ENCODE results near the gene PTPRZ1.

Gene PTPRZ1

DNA sequence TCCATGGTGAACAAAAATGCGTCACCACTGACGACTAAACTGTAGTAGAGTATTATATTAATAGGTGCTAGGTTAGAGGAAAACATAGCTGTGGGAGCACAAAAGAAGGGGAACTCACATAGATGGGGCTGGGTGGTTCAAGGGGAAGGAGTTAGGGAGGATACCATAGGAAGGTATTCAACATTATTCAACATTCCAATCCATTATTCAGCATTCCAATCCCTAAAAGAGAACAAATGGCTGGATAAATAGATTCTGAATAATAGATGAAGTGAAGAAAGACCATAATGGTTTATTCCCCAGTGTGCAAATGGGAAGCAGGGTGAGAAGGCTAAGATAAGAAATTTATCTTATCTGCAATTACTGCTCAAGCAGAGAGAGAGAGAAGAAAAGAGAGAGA is 209.7 kb downstream of the PTPRZ1 start:
- H3K4me3 ChIP-seq (ENCODE audit: low read depth, low read length), result no peak overlapping the region
- TF ChIP-seq, protein P1, sequence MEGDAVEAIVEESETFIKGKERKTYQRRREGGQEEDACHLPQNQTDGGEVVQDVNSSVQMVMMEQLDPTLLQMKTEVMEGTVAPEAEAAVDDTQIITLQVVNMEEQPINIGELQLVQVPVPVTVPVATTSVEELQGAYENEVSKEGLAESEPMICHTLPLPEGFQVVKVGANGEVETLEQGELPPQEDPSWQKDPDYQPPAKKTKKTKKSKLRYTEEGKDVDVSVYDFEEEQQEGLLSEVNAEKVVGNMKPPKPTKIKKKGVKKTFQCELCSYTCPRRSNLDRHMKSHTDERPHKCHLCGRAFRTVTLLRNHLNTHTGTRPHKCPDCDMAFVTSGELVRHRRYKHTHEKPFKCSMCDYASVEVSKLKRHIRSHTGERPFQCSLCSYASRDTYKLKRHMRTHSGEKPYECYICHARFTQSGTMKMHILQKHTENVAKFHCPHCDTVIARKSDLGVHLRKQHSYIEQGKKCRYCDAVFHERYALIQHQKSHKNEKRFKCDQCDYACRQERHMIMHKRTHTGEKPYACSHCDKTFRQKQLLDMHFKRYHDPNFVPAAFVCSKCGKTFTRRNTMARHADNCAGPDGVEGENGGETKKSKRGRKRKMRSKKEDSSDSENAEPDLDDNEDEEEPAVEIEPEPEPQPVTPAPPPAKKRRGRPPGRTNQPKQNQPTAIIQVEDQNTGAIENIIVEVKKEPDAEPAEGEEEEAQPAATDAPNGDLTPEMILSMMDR (IDR thresholded peaks at IDR 0.05; ENCODE audit: low read depth, low read length, missing control alignments), result no peak
- no peak for DNase-seq (ENCODE audit: low read depth)

DNA sequence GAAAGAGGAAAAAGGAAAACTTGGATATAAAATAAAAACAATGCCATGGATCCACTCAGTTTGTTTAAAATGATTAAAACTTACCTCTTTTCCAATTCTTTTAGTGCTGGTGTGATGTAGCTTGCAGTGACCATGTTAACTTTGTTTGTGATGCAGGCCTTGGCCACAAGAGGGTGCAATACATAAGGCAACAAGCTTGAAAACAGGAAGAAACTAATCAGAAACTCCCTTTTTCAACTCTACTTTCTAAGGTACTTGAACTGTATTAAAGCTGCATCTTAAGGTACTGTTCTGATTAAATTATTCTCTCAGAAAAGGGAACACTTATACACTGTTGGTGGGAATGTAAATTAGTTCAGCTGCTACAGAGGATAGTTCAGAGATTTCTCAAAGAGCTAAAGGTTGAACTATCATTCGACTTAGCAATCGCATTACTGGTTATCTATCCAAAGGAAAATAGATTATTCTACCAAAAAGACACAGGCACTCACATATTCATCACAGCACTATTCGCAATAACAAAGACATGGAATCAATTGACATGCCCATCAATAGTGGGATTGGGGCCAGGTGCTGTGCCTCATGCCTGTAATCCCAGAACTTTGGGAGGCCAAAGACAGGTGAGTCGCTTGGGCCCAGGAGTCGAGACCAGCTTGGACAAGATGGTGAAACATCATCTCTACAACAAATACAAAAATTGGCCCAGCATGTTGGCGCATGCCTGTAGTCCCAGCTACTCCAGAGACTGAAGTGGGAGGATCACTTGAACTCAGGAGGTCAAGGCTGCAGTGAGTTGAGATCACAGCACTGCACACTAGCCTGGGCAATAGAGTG is 220.2 kb downstream of the PTPRZ1 start:
- H3K4me3 ChIP-seq (ENCODE audit: low read depth, low read length), result no peak overlapping the region
- peak; percentile 63 for DNase-seq (ENCODE audit: low read depth)
- TF ChIP-seq, protein P1 (IDR thresholded peaks at IDR 0.05; ENCODE audit: low read depth, low read length, missing control alignments), result peak; percentile 88

DNA sequence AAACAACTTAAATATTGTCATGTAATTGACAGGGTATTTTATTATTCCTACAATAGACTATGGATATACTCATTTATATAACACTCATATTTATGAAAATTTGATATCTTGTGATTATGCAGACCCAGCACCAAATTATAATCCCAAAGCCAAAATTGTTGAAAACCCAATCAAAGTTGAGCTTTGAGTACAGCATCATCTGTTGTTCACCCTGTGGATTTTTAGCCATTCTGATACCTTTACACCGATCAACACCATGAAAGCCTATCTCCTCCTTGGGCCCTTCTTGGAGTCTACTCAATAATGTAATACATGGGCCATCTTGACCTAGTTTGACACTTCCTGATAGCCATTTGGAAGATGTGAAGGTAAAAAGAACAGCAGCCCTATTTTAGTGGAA is 221.6 kb downstream of the PTPRZ1 start:
- TF ChIP-seq, protein P1 (IDR thresholded peaks at IDR 0.05; ENCODE audit: low read depth, low read length, missing control alignments), result no peak
- no peak overlapping the region for H3K4me3 ChIP-seq (ENCODE audit: low read depth, low read length)
- no peak for DNase-seq (ENCODE audit: low read depth)

DNA sequence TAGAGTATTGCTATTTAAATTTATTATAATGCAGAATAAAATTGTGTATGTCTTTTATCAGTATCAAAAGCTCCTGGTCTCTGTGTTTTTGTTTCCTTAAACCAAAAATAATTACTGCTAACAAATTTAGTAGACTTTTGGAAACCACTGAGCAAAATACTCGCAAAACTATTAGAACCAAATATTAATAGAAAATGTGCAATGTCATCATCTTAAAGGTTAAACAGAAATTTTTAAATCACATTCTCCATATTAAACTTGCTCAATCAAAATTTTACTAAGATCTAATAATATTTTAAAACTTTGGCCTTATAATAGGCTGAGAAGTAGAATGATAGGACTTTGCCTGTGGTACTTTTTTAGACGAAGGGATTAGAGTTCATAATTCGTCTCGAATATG is 222.7 kb downstream of the PTPRZ1 start:
- H3K4me3 ChIP-seq (ENCODE audit: low read depth, low read length), result no peak overlapping the region
- TF ChIP-seq, protein P1 (IDR thresholded peaks at IDR 0.05; ENCODE audit: low read depth, low read length, missing control alignments), result no peak
- DNase-seq (ENCODE audit: low read depth), result no peak

DNA sequence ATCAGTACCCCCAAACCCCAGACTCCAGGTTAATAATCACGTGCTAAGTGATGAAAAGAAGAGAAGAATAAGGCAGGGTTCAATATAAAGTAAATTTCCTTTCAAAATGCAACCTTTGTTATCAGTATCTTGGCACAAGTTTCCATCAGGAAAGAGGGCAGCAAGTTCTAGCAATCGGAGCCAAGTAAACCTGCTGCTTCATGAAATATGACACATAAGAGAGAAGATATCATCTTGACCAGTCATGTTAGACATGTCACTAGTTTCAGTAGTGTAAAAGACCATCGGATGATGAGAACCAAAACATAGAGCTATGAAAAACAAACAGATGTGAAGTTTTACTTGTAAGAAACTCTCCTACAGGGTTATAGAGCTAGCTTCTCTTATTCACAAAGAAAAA is 227.1 kb downstream of the PTPRZ1 start:
- no peak overlapping the region for H3K4me3 ChIP-seq (ENCODE audit: low read depth, low read length)
- TF ChIP-seq, protein P1 (IDR thresholded peaks at IDR 0.05; ENCODE audit: low read depth, low read length, missing control alignments), result no peak
- no peak for DNase-seq (ENCODE audit: low read depth)

DNA sequence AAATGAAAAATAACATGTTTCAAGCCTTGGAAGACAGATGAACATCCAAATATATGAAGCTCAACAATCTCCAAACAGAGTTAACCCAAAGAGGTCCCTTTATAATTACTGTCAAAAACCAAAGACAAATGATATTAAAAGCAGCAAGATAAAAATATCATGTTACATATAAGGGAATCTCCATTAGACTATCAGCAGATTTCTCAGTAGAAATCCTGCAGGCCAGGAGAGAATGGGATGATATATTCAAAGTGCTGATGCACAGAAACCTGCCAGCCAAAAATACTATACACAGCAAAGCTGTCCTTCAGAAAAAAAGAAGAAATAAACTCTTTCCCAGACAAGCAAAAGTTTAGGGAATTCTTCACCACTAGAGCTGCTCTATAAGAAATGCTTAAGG is 230.1 kb downstream of the PTPRZ1 start:
- TF ChIP-seq, protein P1 (IDR thresholded peaks at IDR 0.05; ENCODE audit: low read depth, low read length, missing control alignments), result no peak
- H3K4me3 ChIP-seq (ENCODE audit: low read depth, low read length), result no peak overlapping the region
- DNase-seq (ENCODE audit: low read depth), result no peak

Measured in GM12864 (cell line).